HFF-Myc (cell line): ENCODE results near the gene SETD3.

Source experiments
- DNase-seq: peaks from one replicate; pipeline ENCODE4 v3.0.0-alpha.2; 2011; ENCODE audit warnings: low read depth; ENCODE audit errors: extremely low read depth
- H3K4me3 ChIP-seq: replicated peaks from 2 replicates; pipeline ENCODE4 v1.5.1; 2011; ENCODE audit warnings: low read depth, mild to moderate bottlenecking, control low read depth, low read length
- CTCF ChIP-seq: IDR thresholded peaks from 2 replicates; pipeline ENCODE4 v1.5.1; 2012; ENCODE audit warnings: mild to moderate bottlenecking, low read depth, low read length, control low read depth; ENCODE audit errors: missing control alignments

SETD3 gene

GRCh38 chr14:99460793-99461192, 19.9 kb downstream of the SETD3 start:
- DNase-seq = no peak
- TF ChIP-seq CTCF = no peak
- no peak overlapping the region for H3K4me3 ChIP-seq

GRCh38 chr14:99459481-99460100, 21.1 kb downstream of the SETD3 start:
- TF ChIP-seq CTCF = no peak
- no peak overlapping the region for H3K4me3 ChIP-seq
- no peak for DNase-seq

- H3K4me3 ChIP-seq = no peak overlapping the region
- no peak for TF ChIP-seq CTCF
- no peak for DNase-seq
Observed at GRCh38 chr14:99454246-99454645, 26.4 kb downstream of the SETD3 start.

GRCh38 chr14:99452968-99453367, 27.7 kb downstream of the SETD3 start:
- no peak for TF ChIP-seq CTCF
- DNase-seq = no peak

GRCh38 chr14:99451234-99451633, 29.4 kb downstream of the SETD3 start:
- H3K4me3 ChIP-seq = no peak overlapping the region
- TF ChIP-seq CTCF = no peak
- DNase-seq = no peak

More at GRCh38 chr14:99452968-99453367, 27.7 kb downstream of the SETD3 start:
- H3K4me3 ChIP-seq = no peak overlapping the region

- no peak overlapping the region for H3K4me3 ChIP-seq
- no peak for TF ChIP-seq CTCF
- no peak for DNase-seq
Observed at GRCh38 chr14:99450266-99450665, 30.4 kb downstream of the SETD3 start.

GRCh38 chr14:99447739-99448138, 32.9 kb downstream of the SETD3 start:
- DNase-seq = no peak
- TF ChIP-seq CTCF = no peak
- no peak overlapping the region for H3K4me3 ChIP-seq
